Neural cell (in vitro differentiated cells): ENCODE results near the gene CHL1. TPM values are rescaled to one million over a fixed set of nuclear protein-coding genes. Genes with fewer than 3 reads are reported as not detected.

ENCODE experiments used
- H2AFZ ChIP-seq: fragments of 200-600, 300-800 bp; sonication (generic), shearing (Covaris generic); 2 replicates; pipeline ENCODE4 v1.6.0; 2014; ENCODE audit warnings: low read depth, mild to moderate bottlenecking, antibody characterized with exemption, low read length, moderate library complexity
- H3F3A ChIP-seq: fragments of 200-600 bp; shearing (Covaris generic); 2 replicates; pipeline ENCODE4 v1.6.1; 2016; ENCODE audit warnings: mild to moderate bottlenecking, moderate library complexity, mixed read lengths, antibody characterized with exemption, low read length; ENCODE audit not compliant: insufficient read depth, poor library complexity, severe bottlenecking
- H3K27ac ChIP-seq: fragments of 200-600, 300-800 bp; sonication (generic), shearing (Covaris generic); 2 replicates; pipeline ENCODE4 v1.5.1; 2014; ENCODE audit warnings: mild to moderate bottlenecking, low read length, moderate library complexity
- H3K27me3 ChIP-seq: fragments of 300-800, 200-600 bp; sonication (generic), shearing (Covaris generic); 2 replicates; pipeline ENCODE4 v1.6.0; 2014; ENCODE audit warnings: mild to moderate bottlenecking, low read depth, low read length, moderate library complexity; ENCODE audit not compliant: insufficient read depth
- H3K36me3 ChIP-seq: fragments of 300-800, 200-600 bp; sonication (generic), shearing (Covaris generic); 2 replicates; pipeline ENCODE4 v1.5.1; 2014; ENCODE audit warnings: mild to moderate bottlenecking, antibody characterized with exemption, low read length, moderate library complexity; ENCODE audit not compliant: insufficient read depth
- H3K4me2 ChIP-seq: fragments of 300-800, 200-600 bp; sonication (generic), shearing (Covaris generic); 2 replicates; pipeline ENCODE4 v1.6.0; 2014; ENCODE audit warnings: mild to moderate bottlenecking, low read length
- H3K4me3 ChIP-seq: fragments of 300-800, 200-600 bp; sonication (generic), shearing (Covaris generic); 2 replicates; pipeline ENCODE4 v1.5.1; 2014; ENCODE audit warnings: mild to moderate bottlenecking, low read length, moderate library complexity
- H3K79me2 ChIP-seq: fragments of 200-600 bp; shearing (Covaris generic); replicated peaks from 2 replicates; pipeline ENCODE4 v1.6.0; 2014; ENCODE audit warnings: mild to moderate bottlenecking, low read length, moderate library complexity; ENCODE audit not compliant: insufficient read depth
- H3K9ac ChIP-seq: fragments of 300-800, 200-600 bp; sonication (generic), shearing (Covaris generic); 2 replicates; pipeline ENCODE4 v1.6.1; 2016; ENCODE audit warnings: mild to moderate bottlenecking, low read length, mixed read lengths
- H3K9me2 ChIP-seq: fragments of 200-600 bp; shearing (Covaris generic); 2 replicates; pipeline ENCODE4 v1.6.1; 2016; ENCODE audit warnings: mild to moderate bottlenecking, low read length, mixed read lengths; ENCODE audit not compliant: insufficient read depth
- H3K9me3 ChIP-seq: fragments of 200-600, 300-800 bp; sonication (generic), shearing (Covaris generic); 2 replicates; pipeline ENCODE4 v1.6.1; 2016; ENCODE audit warnings: mild to moderate bottlenecking, mixed run types, low read length, moderate library complexity, mixed read lengths
- H4K20me1 ChIP-seq: fragments of 200-600 bp; shearing (Covaris generic); 2 replicates; pipeline ENCODE4 v1.6.1; 2016; ENCODE audit warnings: mild to moderate bottlenecking, mixed run types; ENCODE audit not compliant: insufficient read depth
- CTCF ChIP-seq: fragments of 450-650 bp; IDR thresholded peaks from 2 replicates; pipeline ENCODE4 v1.5.1; 2014; ENCODE audit warnings: antibody characterized with exemption, mild to moderate bottlenecking, moderate library complexity; ENCODE audit not compliant: poor library complexity, severe bottlenecking
- EP300 ChIP-seq: fragments of 450-650 bp; conservative IDR thresholded peaks from 2 replicates; pipeline ENCODE4 v1.6.1; 2014; ENCODE audit warnings: antibody characterized with exemption, mild to moderate bottlenecking, moderate library complexity; ENCODE audit not compliant: poor library complexity, severe bottlenecking
- EZH2 ChIP-seq: fragments of 200-600, 300-800 bp; shearing (Covaris generic), sonication (generic); IDR thresholded peaks from 2 replicates; pipeline ENCODE4 v1.6.1; 2014; ENCODE audit warnings: antibody characterized with exemption, low read length, borderline replicate concordance, mild to moderate bottlenecking; ENCODE audit not compliant: insufficient read depth, poor library complexity, severe bottlenecking
- MXI1 ChIP-seq: fragments of 450-650 bp; conservative IDR thresholded peaks from 2 replicates; pipeline ENCODE4 v1.6.1; 2014; ENCODE audit warnings: antibody characterized with exemption, mild to moderate bottlenecking; ENCODE audit not compliant: poor library complexity, severe bottlenecking
- POLR2AphosphoS5 ChIP-seq: IDR thresholded peaks from 2 replicates; pipeline ENCODE4 v1.6.1; 2012
- RAD21 ChIP-seq: fragments of 450-650 bp; conservative IDR thresholded peaks from 2 replicates; pipeline ENCODE4 v1.6.1; 2014; ENCODE audit warnings: antibody characterized with exemption, mild to moderate bottlenecking, moderate library complexity
- REST ChIP-seq: IDR thresholded peaks from 2 replicates; pipeline ENCODE4 v1.6.1; 2012; ENCODE audit warnings: borderline replicate concordance
- SMC3 ChIP-seq: fragments of 450-650 bp; conservative IDR thresholded peaks from 2 replicates; pipeline ENCODE4 v1.6.1; 2014; ENCODE audit warnings: antibody characterized with exemption, mild to moderate bottlenecking, moderate library complexity; ENCODE audit not compliant: poor library complexity
- TAF1 ChIP-seq: IDR thresholded peaks from 2 replicates; pipeline ENCODE4 v1.6.1; 2012; ENCODE audit warnings: low read depth
- polyA plus RNA-seq: library from polyadenylated mRNA; depleted of rRNA; stranded (reverse); fragments of >200 nt; gene quantifications from 2 replicates; pipeline ENCODE4 v1.2.3, GENCODE V29; 2014

CHL1 gene
- polyA plus RNA-seq, 1 donor from 2014 or later: 199 TPM

- Histone ChIP-seq H3K4me2 (no peak overlapping the region), H3K27ac (no peak overlapping the region), H3K9me3 (no peaks in the 10 kb centered on the region), H3K4me3 (no peak overlapping the region), H3K36me3 (no peaks in the 10 kb centered on the region), H3F3A (no peaks in the 10 kb centered on the region), H4K20me1 (no peaks in the 10 kb centered on the region), H2AFZ (no peak overlapping the region), H3K9ac (no peak overlapping the region), H3K9me2 (no peaks in the 10 kb centered on the region), H3K27me3 (no peaks in the 10 kb centered on the region), H3K79me2 (no peaks in the 10 kb centered on the region)
- TF ChIP-seq EP300: no peak
- TF ChIP-seq EZH2: no peak
- no peak for TF ChIP-seq REST
- no peak for TF ChIP-seq POLR2AphosphoS5
- no peak for TF ChIP-seq SMC3
- no peak for TF ChIP-seq CTCF
- TF ChIP-seq MXI1: no peak
- TF ChIP-seq RAD21: no peak
- TF ChIP-seq TAF1: no peak
Observed at GRCh38 chr3:339351-339750, 142.8 kb downstream of the CHL1 start.

GRCh38 chr3:341998-342397 lies 145.4 kb downstream of the CHL1 start:
- H4K20me1 ChIP-seq: no peaks in the 10 kb centered on the region
- H3K4me2 ChIP-seq: no peak overlapping the region
- peak overlapping the region; percentile 18 for H3K27ac ChIP-seq
- H3F3A ChIP-seq: no peaks in the 10 kb centered on the region
- H3K9ac ChIP-seq: no peak overlapping the region
- H3K27me3 ChIP-seq: no peaks in the 10 kb centered on the region
- no peak overlapping the region for H3K4me3 ChIP-seq
- TF ChIP-seq RAD21: no peak
- peak; percentile 31 for TF ChIP-seq EP300
- TF ChIP-seq EZH2: no peak
- TF ChIP-seq MXI1: no peak
- no peak for TF ChIP-seq SMC3
- no peak for TF ChIP-seq TAF1
- no peak for TF ChIP-seq POLR2AphosphoS5
- peak; percentile 35 for TF ChIP-seq REST
- no peaks in the 10 kb centered on the region for H3K9me2 ChIP-seq
- H3K9me3 ChIP-seq: no peaks in the 10 kb centered on the region
- H3K79me2 ChIP-seq: no peaks in the 10 kb centered on the region
- H2AFZ ChIP-seq: no peak overlapping the region
- H3K36me3 ChIP-seq: no peaks in the 10 kb centered on the region
